ENCODE data around the gene CARD18. TPM values are rescaled to one million over a fixed set of nuclear protein-coding genes. Genes with fewer than 3 reads are reported as not detected.

The CARD18 gene
- polyA plus RNA-seq, 2 donors, result 3.0 to 3.3 TPM

DNA sequence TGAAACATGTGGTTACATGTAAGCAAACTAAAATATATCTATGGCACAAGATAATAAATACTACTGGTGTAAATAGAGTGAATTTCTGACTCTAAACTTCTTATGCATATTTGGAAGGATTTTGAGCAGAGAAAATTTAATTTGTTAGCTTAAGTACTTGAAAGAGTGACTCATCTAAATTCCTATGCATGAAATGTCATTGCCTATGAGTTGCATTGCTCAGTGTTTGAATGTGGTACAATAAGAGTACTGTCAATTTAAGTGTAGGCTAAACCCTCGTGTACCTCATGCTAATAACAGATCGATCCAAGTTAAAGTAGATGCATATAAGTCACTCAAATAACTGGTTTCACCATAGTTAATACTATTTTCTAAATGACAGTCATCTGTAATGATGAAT is 5.3 kb upstream of the CARD18 start:
- WGBS, 2 donors, result 52 to 56% methylated on average over 2 of the region's 2 CpGs
- Histone ChIP-seq H3K4me1 (ENCODE audit: control insufficient read depth in 2 of 2, insufficient read depth in 2 of 2, low read length in 1 of 2) (no peaks in the 10 kb centered on the region), H3K4me3 (ENCODE audit: low read depth in 1 of 2, low read length in 2 of 2) (no peak overlapping the region), H3K27ac (ENCODE audit: low read depth in 2 of 2, low read length in 1 of 2) (no peak overlapping the region), H3K9me3 (ENCODE audit: control insufficient read depth in 2 of 2, insufficient read depth in 1 of 2, low read depth in 1 of 2, low read length in 1 of 2) (no peaks in the 10 kb centered on the region), H3K27me3 (ENCODE audit: control insufficient read depth in 1 of 2, insufficient read depth in 2 of 2, low read length in 2 of 2) (no peaks in the 10 kb centered on the region), H3K36me3 (ENCODE audit: control insufficient read depth in 2 of 2, insufficient read depth in 2 of 2, low read length in 1 of 2) (no peaks in the 10 kb centered on the region)

DNA sequence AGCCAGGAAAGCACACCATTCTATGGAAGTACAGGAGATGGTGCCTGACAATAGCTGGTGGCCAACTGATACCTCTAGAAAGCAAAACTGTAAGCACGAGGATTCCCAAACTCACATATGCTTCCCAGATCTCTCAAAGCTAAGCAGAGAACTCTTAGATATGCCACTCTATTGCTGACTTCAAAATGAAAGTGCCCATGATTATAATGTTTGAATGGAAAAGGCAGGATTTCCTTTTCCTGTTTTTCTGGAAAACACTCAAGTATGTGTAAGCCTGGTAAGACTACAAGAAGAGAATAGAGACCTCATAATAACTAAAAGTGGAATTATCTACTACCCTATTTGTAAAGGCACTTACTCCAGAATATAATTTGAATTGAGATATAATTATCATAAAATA is 2.6 kb upstream of the CARD18 start:
- Histone ChIP-seq H3K27ac (ENCODE audit: low read depth in 2 of 2, low read length in 1 of 2) (no peak overlapping the region), H3K4me3 (ENCODE audit: low read depth in 1 of 2, low read length in 2 of 2) (no peak overlapping the region), H3K4me1 (ENCODE audit: control insufficient read depth in 2 of 2, insufficient read depth in 2 of 2, low read length in 1 of 2) (no peaks in the 10 kb centered on the region), H3K36me3 (ENCODE audit: control insufficient read depth in 2 of 2, insufficient read depth in 2 of 2, low read length in 1 of 2) (no peaks in the 10 kb centered on the region), H3K27me3 (ENCODE audit: control insufficient read depth in 1 of 2, insufficient read depth in 2 of 2, low read length in 2 of 2) (no peaks in the 10 kb centered on the region), H3K9me3 (ENCODE audit: control insufficient read depth in 2 of 2, insufficient read depth in 1 of 2, low read depth in 1 of 2, low read length in 1 of 2) (no peaks in the 10 kb centered on the region)
- WGBS, 2 donors, result 82 to 83% methylated on average over 1 of the region's 1 CpG

DNA sequence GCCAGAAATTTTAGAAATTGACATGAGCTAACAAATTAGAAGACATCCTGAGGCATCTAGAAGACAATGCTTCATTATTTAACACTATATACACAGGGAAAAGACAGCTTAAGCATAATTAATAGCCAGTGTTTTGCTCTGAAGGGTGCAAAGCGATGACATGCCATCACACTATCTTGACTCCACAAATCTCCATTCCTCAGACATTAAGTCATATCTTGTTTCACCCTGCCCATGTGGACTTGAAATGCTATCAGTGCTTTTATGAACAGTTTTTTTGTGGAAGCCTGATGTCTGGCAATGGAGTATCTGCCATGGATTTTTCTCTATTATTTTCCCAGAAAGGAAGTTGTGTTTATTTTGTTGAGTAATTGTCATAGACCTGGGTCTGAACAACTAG is 2.3 kb downstream of the CARD18 start:
- Histone ChIP-seq H3K36me3 (ENCODE audit: control insufficient read depth in 2 of 2, insufficient read depth in 2 of 2, low read length in 1 of 2) (no peaks in the 10 kb centered on the region), H3K4me3 (ENCODE audit: low read depth in 1 of 2, low read length in 2 of 2) (no peak overlapping the region), H3K9me3 (ENCODE audit: control insufficient read depth in 2 of 2, insufficient read depth in 1 of 2, low read depth in 1 of 2, low read length in 1 of 2) (no peaks in the 10 kb centered on the region), H3K4me1 (ENCODE audit: control insufficient read depth in 2 of 2, insufficient read depth in 2 of 2, low read length in 1 of 2) (no peaks in the 10 kb centered on the region), H3K27me3 (ENCODE audit: control insufficient read depth in 1 of 2, insufficient read depth in 2 of 2, low read length in 2 of 2) (no peaks in the 10 kb centered on the region), H3K27ac (ENCODE audit: low read depth in 2 of 2, low read length in 1 of 2) (no peak overlapping the region)
- WGBS, 2 donors, result 52 to 58% methylated on average over 1 of the region's 1 CpG

DNA sequence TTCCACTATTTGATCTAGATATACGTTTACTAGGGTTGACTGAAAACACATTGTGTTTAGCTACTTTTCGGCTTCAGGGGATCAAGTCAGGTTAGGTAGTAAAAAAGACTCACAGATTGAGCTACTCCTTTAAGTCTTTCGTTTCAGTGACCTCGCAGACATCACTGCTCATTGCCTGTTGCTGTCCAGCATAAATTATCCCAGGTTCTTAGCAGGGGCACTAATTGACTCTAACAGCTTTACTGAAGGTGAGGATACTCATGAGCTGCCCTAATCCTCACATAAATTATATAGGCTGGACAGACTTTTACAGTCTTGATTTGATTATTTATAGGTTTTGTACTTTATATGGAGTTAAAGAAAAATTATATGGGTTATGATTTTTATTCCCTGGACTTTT is 3.7 kb downstream of the CARD18 start:
- Histone ChIP-seq H3K27ac (ENCODE audit: low read depth in 2 of 2, low read length in 1 of 2) (no peak overlapping the region), H3K4me1 (ENCODE audit: control insufficient read depth in 2 of 2, insufficient read depth in 2 of 2, low read length in 1 of 2) (no peaks in the 10 kb centered on the region), H3K4me3 (ENCODE audit: low read depth in 1 of 2, low read length in 2 of 2) (no peak overlapping the region), H3K36me3 (ENCODE audit: control insufficient read depth in 2 of 2, insufficient read depth in 2 of 2, low read length in 1 of 2) (no peaks in the 10 kb centered on the region), H3K9me3 (ENCODE audit: control insufficient read depth in 2 of 2, insufficient read depth in 1 of 2, low read depth in 1 of 2, low read length in 1 of 2) (no peaks in the 10 kb centered on the region), H3K27me3 (ENCODE audit: control insufficient read depth in 1 of 2, insufficient read depth in 2 of 2, low read length in 2 of 2) (no peaks in the 10 kb centered on the region)
- WGBS, 2 donors, result 67 to 85% methylated on average over 4 of the region's 4 CpGs

DNA sequence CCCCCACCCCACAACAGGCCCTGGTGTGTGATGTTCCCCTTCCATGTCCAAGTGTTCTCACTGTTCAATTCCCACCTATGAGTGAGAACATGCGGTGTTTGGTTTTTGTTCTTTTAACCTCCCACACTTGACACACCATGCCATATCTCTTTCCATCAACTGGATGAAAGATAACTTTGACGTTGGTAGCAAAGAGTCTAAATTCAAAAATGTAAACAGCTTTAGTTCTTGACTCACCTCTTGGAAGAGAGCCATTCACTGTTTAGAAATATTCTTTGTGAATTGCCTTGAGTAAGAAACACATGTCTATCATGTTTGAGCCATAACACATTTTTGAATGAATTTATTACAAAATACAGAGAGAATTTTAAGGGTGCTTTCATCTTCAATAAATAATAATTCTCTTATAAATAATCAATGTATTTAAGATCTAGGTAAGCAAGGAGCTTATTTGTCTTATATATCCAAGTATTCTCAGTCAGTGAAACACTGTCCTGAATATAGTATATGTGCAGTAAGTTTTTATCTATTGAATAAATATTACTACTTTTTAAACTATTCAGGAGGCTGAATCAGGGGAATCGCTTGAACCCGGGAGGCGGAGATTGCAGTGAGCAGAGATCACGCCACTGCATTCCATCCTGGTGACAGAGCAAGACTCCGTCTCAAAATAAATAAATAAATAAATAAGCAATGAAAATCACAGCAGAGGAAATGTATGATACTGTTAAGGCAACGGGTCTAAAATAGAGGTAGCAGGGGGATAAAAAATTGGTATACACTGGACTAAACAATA is 6.7 kb downstream of the CARD18 start:
- no peaks in the 10 kb centered on the region for H3K4me1 ChIP-seq (ENCODE audit: control insufficient read depth in 2 of 2, insufficient read depth in 2 of 2, low read length in 1 of 2)
- H3K36me3 ChIP-seq (ENCODE audit: control insufficient read depth in 2 of 2, insufficient read depth in 2 of 2, low read length in 1 of 2), result no peaks in the 10 kb centered on the region
- 78 to 80% methylated on average over 8 of the region's 8 CpGs for WGBS, 2 donors
- H3K9me3 ChIP-seq (ENCODE audit: control insufficient read depth in 2 of 2, insufficient read depth in 1 of 2, low read depth in 1 of 2, low read length in 1 of 2), result no peaks in the 10 kb centered on the region
- no peak overlapping the region for H3K27ac ChIP-seq (ENCODE audit: low read depth in 2 of 2, low read length in 1 of 2)
- no peaks in the 10 kb centered on the region for H3K27me3 ChIP-seq (ENCODE audit: control insufficient read depth in 1 of 2, insufficient read depth in 2 of 2, low read length in 2 of 2)
- H3K4me3 ChIP-seq (ENCODE audit: low read depth in 1 of 2, low read length in 2 of 2), result no peak overlapping the region

DNA sequence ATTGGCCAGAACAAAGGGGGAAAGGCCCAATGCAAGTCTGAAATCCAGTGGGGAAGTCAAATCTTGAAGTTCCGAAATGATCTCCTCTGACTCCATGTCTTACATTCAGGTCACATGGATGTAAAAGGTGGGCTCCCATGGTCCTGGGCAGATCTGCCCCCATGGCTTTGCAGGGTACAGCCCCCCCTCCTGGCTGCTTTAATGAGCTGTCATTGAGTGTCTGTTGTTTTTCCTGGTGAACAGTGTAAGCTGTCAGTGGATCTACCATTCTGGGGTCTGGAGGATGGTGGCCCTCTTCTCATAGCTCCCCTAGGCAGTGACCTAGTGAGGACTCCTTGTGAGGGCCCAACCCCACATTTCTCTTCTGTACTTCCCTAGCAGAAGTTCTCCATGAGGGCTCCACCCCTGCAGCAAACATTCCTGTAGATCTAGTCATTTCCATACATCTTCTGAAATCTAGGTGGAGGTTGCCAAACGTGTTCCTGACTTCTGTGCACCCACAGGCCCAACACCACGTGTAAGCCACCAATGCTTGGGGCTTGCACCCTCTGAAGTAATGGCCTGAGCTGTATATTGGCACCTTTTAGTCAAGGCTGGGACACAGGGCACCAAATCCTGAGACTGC is 9.3 kb downstream of the CARD18 start:
- Histone ChIP-seq H3K27me3 (ENCODE audit: control insufficient read depth in 1 of 2, insufficient read depth in 2 of 2, low read length in 2 of 2) (no peaks in the 10 kb centered on the region), H3K9me3 (ENCODE audit: control insufficient read depth in 2 of 2, insufficient read depth in 1 of 2, low read depth in 1 of 2, low read length in 1 of 2) (no peaks in the 10 kb centered on the region), H3K4me1 (ENCODE audit: control insufficient read depth in 2 of 2, insufficient read depth in 2 of 2, low read length in 1 of 2) (no peaks in the 10 kb centered on the region), H3K27ac (ENCODE audit: low read depth in 2 of 2, low read length in 1 of 2) (peak overlapping the region in 1 of 2 donors; percentile 65), H3K36me3 (ENCODE audit: control insufficient read depth in 2 of 2, insufficient read depth in 2 of 2, low read length in 1 of 2) (no peaks in the 10 kb centered on the region), H3K4me3 (ENCODE audit: low read depth in 1 of 2, low read length in 2 of 2) (no peak overlapping the region)
- WGBS, 2 donors, result 64 to 65% methylated on average over 3 of the region's 3 CpGs

DNA sequence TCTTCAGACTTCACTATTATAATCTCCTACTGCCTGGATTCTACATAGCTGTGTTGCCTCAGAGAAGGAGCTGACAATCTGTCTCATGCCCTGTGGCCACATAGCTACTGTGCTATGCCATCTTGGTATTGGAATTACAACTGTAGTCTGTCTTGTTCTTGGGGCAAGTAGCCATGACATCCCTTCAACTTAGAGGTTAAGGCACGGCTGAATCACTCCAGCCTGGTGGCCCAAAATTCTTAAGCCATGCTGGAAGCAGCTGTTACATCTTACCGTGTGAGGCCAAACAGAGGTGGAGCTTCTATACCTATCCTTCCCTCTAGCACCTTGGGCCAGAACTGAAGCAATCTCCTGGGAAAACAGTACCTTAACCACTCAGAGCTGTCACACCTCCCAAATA is 14.8 kb downstream of the CARD18 start:
- Histone ChIP-seq H3K4me1 (ENCODE audit: control insufficient read depth in 2 of 2, insufficient read depth in 2 of 2, low read length in 1 of 2) (no peaks in the 10 kb centered on the region), H3K9me3 (ENCODE audit: control insufficient read depth in 2 of 2, insufficient read depth in 1 of 2, low read depth in 1 of 2, low read length in 1 of 2) (no peaks in the 10 kb centered on the region), H3K4me3 (ENCODE audit: low read depth in 1 of 2, low read length in 2 of 2) (no peak overlapping the region), H3K27me3 (ENCODE audit: control insufficient read depth in 1 of 2, insufficient read depth in 2 of 2, low read length in 2 of 2) (no peaks in the 10 kb centered on the region), H3K27ac (ENCODE audit: low read depth in 2 of 2, low read length in 1 of 2) (no peak overlapping the region), H3K36me3 (ENCODE audit: control insufficient read depth in 2 of 2, insufficient read depth in 2 of 2, low read length in 1 of 2) (no peaks in the 10 kb centered on the region)
- 86 to 87% methylated on average over 2 of the region's 2 CpGs for WGBS, 2 donors

DNA sequence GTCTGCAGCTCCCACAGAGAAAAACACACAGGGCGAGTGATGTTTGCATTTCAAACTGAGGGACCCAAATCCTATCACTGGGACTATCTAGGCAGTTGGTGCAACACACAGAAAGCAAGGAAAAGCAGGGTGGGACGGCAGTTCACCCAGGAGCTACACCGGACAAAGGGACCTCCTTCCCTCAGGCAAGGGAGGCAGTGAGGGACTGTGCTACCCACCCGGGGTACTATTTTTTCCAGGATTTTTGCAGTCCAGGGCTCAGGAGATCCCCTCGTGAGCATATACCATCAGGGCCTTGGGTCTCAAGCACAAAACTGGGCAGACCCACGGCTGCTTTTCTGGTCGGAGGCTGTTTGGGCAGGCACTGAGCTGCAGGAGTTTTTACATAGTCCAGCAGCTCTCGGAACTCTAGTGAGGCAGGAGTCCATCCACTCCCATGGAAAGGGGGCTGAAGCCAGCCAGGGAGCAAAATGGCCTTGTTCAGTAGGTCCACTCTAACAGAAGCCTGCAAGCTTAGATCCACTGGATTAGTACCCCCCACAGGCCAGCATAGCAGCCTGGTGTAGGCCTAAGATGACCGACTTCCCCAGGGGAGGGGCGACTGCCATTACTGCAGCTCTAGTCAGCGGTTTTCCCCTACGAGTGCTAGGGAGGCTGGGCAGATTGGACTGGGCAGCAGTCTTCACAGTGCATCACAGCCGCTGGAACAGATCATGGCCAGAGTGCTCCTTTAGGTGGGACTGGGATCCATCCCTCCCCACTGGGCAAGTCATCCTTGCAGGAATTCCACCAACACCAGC is 28.2 kb downstream of the CARD18 start:
- Histone ChIP-seq H3K36me3 (ENCODE audit: control insufficient read depth in 2 of 2, insufficient read depth in 2 of 2, low read length in 1 of 2) (no peaks in the 10 kb centered on the region), H3K27ac (ENCODE audit: low read depth in 2 of 2, low read length in 1 of 2) (no peak overlapping the region), H3K27me3 (ENCODE audit: control insufficient read depth in 1 of 2, insufficient read depth in 2 of 2, low read length in 2 of 2) (no peaks in the 10 kb centered on the region), H3K9me3 (ENCODE audit: control insufficient read depth in 2 of 2, insufficient read depth in 1 of 2, low read depth in 1 of 2, low read length in 1 of 2) (no peaks in the 10 kb centered on the region), H3K4me1 (ENCODE audit: control insufficient read depth in 2 of 2, insufficient read depth in 2 of 2, low read length in 1 of 2) (no peaks in the 10 kb centered on the region), H3K4me3 (ENCODE audit: low read depth in 1 of 2, low read length in 2 of 2) (no peak overlapping the region)
- 85 to 87% methylated on average over 13 of the region's 13 CpGs for WGBS, 2 donors

DNA sequence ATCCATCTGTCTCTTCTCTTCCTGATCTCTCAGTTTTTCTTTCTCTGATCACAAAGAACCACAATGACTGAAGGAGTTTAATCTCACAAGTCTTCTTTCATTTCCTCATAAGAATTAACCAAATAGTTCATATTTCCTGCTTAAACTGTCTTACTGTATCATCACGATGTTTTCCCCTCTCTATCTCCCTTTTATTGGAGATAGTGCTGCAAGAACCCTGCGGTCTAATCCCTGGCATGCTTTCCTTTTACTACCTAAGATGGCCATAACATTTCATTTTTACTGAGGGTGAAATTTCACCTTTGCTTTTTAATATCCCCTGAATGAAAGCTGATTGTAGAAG is 28.9 kb downstream of the CARD18 start:
- H3K4me3 ChIP-seq (ENCODE audit: low read depth in 1 of 2, low read length in 2 of 2), result no peak overlapping the region
- WGBS, 2 donors, result 77 to 79% methylated on average over 2 of the region's 2 CpGs
- no peaks in the 10 kb centered on the region for H3K27me3 ChIP-seq (ENCODE audit: control insufficient read depth in 1 of 2, insufficient read depth in 2 of 2, low read length in 2 of 2)
- no peaks in the 10 kb centered on the region for H3K4me1 ChIP-seq (ENCODE audit: control insufficient read depth in 2 of 2, insufficient read depth in 2 of 2, low read length in 1 of 2)
- no peak overlapping the region for H3K27ac ChIP-seq (ENCODE audit: low read depth in 2 of 2, low read length in 1 of 2)
- no peaks in the 10 kb centered on the region for H3K9me3 ChIP-seq (ENCODE audit: control insufficient read depth in 2 of 2, insufficient read depth in 1 of 2, low read depth in 1 of 2, low read length in 1 of 2)
- no peaks in the 10 kb centered on the region for H3K36me3 ChIP-seq (ENCODE audit: control insufficient read depth in 2 of 2, insufficient read depth in 2 of 2, low read length in 1 of 2)

All from esophagus (tissue), 2 donors.